ENCODE results near the gene TCF23. TPM values are rescaled to one million over a fixed set of nuclear protein-coding genes. Genes with fewer than 3 reads are reported as not detected.

The TCF23 gene
- total and polyA plus RNA-seq, 2 of the 8 experiments (the other 6 are each of a cell fraction or from before 2014, with no cell fraction given) = 0.02 TPM; not detected in 1

- TF ChIP-seq SP2 (IDR thresholded peaks at IDR 0.05; ENCODE audit: low read length) = no peak
- TF ChIP-seq POLR2A (IDR thresholded peaks at IDR 0.05; ENCODE audit: control extremely low read depth in 1 of 2, low read depth in 2 of 2, low read length in 2 of 2) = no peak
- no peak for TF ChIP-seq ATF2 (IDR thresholded peaks at IDR 0.05; ENCODE audit: low read length)
- no peak for TF ChIP-seq HDAC6 (IDR thresholded peaks at IDR 0.05; ENCODE audit: low read depth, low read length)
- no peak for TF ChIP-seq SIN3A (conservative IDR thresholded peaks at IDR 0.05 in 1 of 2, IDR thresholded peaks at IDR 0.05 in 1 of 2; ENCODE audit: low read depth in 1 of 2, low read length in 2 of 2)
- TF ChIP-seq SUZ12 (IDR thresholded peaks at IDR 0.05; ENCODE audit: low read length) = no peak
- TF ChIP-seq MAFK (IDR thresholded peaks at IDR 0.05; ENCODE audit: low read depth, low read length) = no peak
- TF ChIP-seq KDM5A (IDR thresholded peaks at IDR 0.05; ENCODE audit: low read length) = no peak
- TF ChIP-seq BRCA1 (IDR thresholded peaks at IDR 0.05; ENCODE audit: low read depth, low read length) = no peak
- TF ChIP-seq CEBPB (IDR thresholded peaks at IDR 0.05; ENCODE audit: low read depth, low read length) = no peak
- TF ChIP-seq YY1 (IDR thresholded peaks at IDR 0.05; ENCODE audit: low read depth, low read length) = no peak
- no peak for TF ChIP-seq BCL11A (IDR thresholded peaks at IDR 0.05; ENCODE audit: low read depth in 2 of 2, low read length in 2 of 2)
- no peak for TF ChIP-seq CTBP2 (IDR thresholded peaks at IDR 0.05; ENCODE audit: borderline replicate concordance, insufficient read depth, insufficient read length, low read length)
- no peak for TF ChIP-seq JUND (IDR thresholded peaks at IDR 0.05; ENCODE audit: low read length)
- no peaks in the 10 kb centered on the region for H3K79me1 ChIP-seq (ENCODE audit: low read depth, low read length)
- H3K4ac ChIP-seq (replicated peaks; ENCODE audit: insufficient read length, low read depth, low read length) = no peak overlapping the region
- peaks cover 0 to 19% (median 12%) of the 10 kb centered on the region in 4 experiments; a peak in 6 of 7 replicates for H3K4me1 ChIP-seq (replicated peaks in 1 of 4; ENCODE audit: control insufficient read depth in 3 of 4, insufficient read depth in 4 of 4, low read length in 3 of 4)
- 75% methylated on average over 2 of the region's 2 CpGs; no CpG with 5 or more reads in 1 of the 2 experiments for WGBS, 2 experiments (ENCODE audit: extremely low coverage in 1 of 2, insufficient coverage in 1 of 2, insufficient read length in 1 of 2, insufficient replicate concordance in 2 of 2, low coverage in 1 of 2, low lambda C conversion rate in 2 of 2, missing lambda C conversion rate in 1 of 2)
- DNase-seq (ENCODE audit: low read depth in 1 of 2, low spot score in 2 of 2) = no peak
- H3K4me2 ChIP-seq (ENCODE audit: insufficient read depth in 1 of 2, low read depth in 2 of 2, low read length in 2 of 2) = no peak overlapping the region
- H3K9me3 ChIP-seq (ENCODE audit: insufficient read depth in 2 of 2, low read depth in 1 of 2, low read length in 1 of 2) = no peaks in the 10 kb centered on the region
- H4K8ac ChIP-seq (ENCODE audit: extremely low read depth, insufficient read depth, low read length) = no peak overlapping the region
- no peak overlapping the region for H3K4me3 ChIP-seq (ENCODE audit: extremely low read depth in 1 of 4, insufficient read depth in 2 of 4, low read depth in 3 of 4, low read length in 4 of 4)
- no peak overlapping the region for H2BK120ac ChIP-seq (replicated peaks; ENCODE audit: low read depth, low read length)
- no peak for FAIRE-seq
- no peak overlapping the region for H3K23ac ChIP-seq (ENCODE audit: insufficient read length)
- no peaks in the 10 kb centered on the region for H3K79me2 ChIP-seq (ENCODE audit: control insufficient read depth in 1 of 2, insufficient read depth in 2 of 2, low read length in 2 of 2)
- H3K56ac ChIP-seq (replicated peaks; ENCODE audit: insufficient read length, low read depth, low read length) = no peak overlapping the region
- no peak overlapping the region for H2AFZ ChIP-seq (ENCODE audit: low read length)
- no peak overlapping the region for H4K5ac ChIP-seq (ENCODE audit: insufficient read length, low read depth, low read length)
- no peak overlapping the region for H3K18ac ChIP-seq (ENCODE audit: extremely low read depth, low read length)
- no peaks in the 10 kb centered on the region for H3K36me3 ChIP-seq (ENCODE audit: control insufficient read depth in 2 of 4, insufficient read depth in 4 of 4, low read length in 3 of 4)
- H2BK12ac ChIP-seq (ENCODE audit: low read depth, low read length) = no peak overlapping the region
- H4K20me1 ChIP-seq (replicated peaks in 1 of 2; ENCODE audit: control insufficient read depth in 1 of 2, insufficient read depth in 2 of 2, low read length in 2 of 2) = no peaks in the 10 kb centered on the region
- no peak overlapping the region for H3K14ac ChIP-seq (ENCODE audit: insufficient read length)
- H2BK20ac ChIP-seq (ENCODE audit: low read length) = no peak overlapping the region
- no peak overlapping the region for H2BK15ac ChIP-seq (ENCODE audit: low read length)
- peaks cover 8 to 63% (median 45%) of the 10 kb centered on the region in 4 experiments for H3K27me3 ChIP-seq (replicated peaks in 1 of 4; ENCODE audit: control insufficient read depth in 3 of 4, extremely low read depth in 1 of 4, insufficient read depth in 3 of 4, low read length in 3 of 4)
- ChIA-PET CTCF (ENCODE audit: partially characterized antibody) (interaction anchor here (0.7 kb wide), 1 partner anchor 40 kb away, joined by 3 read pairs; no protein-coding TSS in a partner anchor), POLR2A (ENCODE audit: partially characterized antibody) (interaction anchor here (2.5 kb wide), 1 partner anchor 12 kb away, joined by 24 read pairs; the partner anchor contains the start of gene PREB)
- no peak overlapping the region for H3K27ac ChIP-seq (ENCODE audit: low read depth, low read length)
- no peak overlapping the region for H2BK5ac ChIP-seq (ENCODE audit: low read depth, low read length)
- H4K91ac ChIP-seq (replicated peaks; ENCODE audit: insufficient read length, low read length) = no peak overlapping the region
- H2AK5ac ChIP-seq (ENCODE audit: low read depth, low read length) = no peak overlapping the region
- H3K9ac ChIP-seq (replicated peaks in 1 of 4; ENCODE audit: extremely low read depth in 1 of 4, low read depth in 3 of 4, low read length in 3 of 4) = no peak overlapping the region
- peaks cover 15% of the 10 kb centered on the region for H3K23me2 ChIP-seq (ENCODE audit: low read depth, low read length)
Observed at GRCh38 chr2:27121906-27122305, 26.9 kb upstream of the TCF23 start.
